Fibroblast of skin of scalp (primary cell): ENCODE data around the gene SUPT5H.
"Not testable (repeated sequence)": the region's sequence is repeated elsewhere in the genome, so short reads cannot be mapped to it uniquely, and the experiment has no call there.

ENCODE experiments used
- DNase-seq: peaks from one replicate; pipeline ENCODE4 v3.0.0-alpha.2; 2013

The SUPT5H gene

GRCh38 chr19:39469036-39469435, 23.7 kb downstream of the SUPT5H start:
- no peak for DNase-seq

- no peak for DNase-seq
These were observed 24.2 kb downstream of the SUPT5H start for GRCh38 chr19:39469567-39469966.

DNA sequence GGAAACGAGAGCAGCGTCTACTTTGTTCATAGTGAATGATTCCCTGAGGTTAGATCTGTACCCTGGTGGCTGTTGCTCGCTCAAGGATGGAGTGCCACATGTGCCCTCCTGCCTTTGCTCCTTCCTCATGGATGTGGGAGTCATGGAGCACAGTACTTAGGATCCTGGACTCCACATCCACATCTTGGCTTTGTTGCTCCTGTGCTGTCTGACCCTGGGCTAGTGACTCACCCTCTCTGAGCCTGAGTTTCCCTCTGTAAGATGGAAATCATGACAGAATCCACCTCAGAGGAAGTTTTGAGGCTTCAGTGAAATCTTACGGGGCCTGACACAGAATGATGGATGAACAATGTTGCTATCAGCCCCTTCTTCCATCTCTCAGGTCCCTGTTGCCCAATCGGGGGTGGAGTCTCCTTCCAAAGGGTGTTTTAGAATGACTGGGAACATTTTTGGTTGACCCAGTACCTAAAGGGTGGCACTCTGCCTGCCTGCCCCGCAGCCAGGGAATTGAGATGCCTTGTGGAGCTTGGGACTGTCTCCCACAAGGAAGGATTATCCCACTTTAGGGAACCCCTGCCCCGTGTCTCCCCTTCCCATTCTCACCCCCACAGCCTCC, 25.4 kb downstream of the SUPT5H start:
- no peak for DNase-seq

DNA sequence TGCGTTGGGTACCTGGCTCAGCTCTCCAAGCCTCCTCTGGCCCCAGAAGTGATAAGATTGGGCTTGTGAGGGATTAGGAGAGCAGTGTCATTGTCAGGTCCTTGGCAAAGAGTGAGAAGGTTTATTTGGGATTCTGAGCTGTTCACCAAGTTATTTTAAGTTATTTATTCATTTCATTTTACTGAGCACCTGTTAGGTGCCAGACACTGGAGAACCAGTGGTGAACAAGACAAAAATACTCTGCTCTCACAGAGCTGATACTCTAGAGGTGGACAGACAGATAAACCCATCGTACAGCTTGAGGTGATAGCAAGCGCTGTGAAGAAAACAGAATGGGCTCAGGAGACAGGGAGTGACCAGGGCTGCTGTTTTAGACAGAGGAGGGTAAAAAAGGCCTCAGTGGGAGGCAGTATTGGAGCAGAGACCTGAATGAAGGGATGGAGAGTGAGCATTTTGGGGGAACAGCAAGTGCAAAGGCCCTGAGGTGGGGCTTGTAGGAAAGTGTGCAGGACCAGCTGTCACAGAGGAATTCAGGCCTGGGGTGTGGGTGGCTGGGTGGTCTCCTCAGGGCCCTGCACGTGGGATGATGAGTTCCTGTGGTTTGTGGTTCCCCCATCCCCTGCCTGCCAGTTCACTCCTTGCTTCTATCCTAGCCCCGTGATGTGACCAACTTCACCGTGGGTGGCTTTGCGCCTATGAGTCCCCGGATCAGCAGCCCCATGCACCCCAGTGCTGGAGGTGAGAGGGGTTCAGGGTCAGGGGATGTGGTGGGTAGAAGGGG, 26.6 kb downstream of the SUPT5H start:
- no peak for DNase-seq

DNA sequence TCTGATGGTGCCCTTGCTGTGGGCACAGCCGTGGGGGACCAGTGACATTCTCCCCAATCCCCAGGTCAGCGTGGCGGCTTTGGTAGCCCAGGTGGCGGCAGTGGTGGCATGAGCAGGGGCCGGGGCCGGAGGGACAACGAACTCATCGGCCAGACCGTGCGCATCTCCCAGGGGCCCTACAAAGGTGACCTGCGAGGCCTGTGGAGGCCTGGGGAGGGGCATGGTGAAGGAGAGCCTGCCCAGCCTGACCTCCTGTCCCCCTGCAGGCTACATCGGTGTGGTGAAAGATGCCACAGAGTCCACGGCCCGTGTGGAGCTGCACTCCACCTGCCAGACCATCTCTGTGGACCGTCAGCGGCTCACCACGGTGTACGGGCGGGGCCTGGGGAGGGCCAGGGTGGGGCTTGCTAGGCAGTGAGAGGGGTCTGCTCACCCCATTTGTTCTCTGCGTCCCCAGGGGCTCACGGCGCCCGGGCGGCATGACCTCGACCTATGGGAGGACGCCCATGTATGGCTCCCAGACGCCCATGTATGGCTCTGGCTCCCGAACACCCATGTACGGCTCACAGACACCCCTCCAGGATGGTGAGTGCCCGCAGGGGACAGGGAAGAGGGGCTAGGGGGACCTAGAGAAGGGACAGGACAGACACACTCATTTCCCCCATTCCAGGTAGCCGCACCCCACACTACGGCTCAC, 27.5 kb downstream of the SUPT5H start:
- no peak for DNase-seq

- DNase-seq: no peak
These were observed 28.1 kb downstream of the SUPT5H start for GRCh38 chr19:39473443-39473960.

- peak; percentile 35 for DNase-seq
These were observed 28.8 kb downstream of the SUPT5H start for GRCh38 chr19:39474139-39474620.

GRCh38 chr19:39475748-39476147, 30.4 kb downstream of the SUPT5H start:
- no peak for DNase-seq

GRCh38 chr19:39479319-39479801, 34.0 kb downstream of the SUPT5H start:
- DNase-seq: not testable (repeated sequence)

- DNase-seq: no peak
These were observed 34.5 kb downstream of the SUPT5H start for GRCh38 chr19:39479916-39480315.

DNA sequence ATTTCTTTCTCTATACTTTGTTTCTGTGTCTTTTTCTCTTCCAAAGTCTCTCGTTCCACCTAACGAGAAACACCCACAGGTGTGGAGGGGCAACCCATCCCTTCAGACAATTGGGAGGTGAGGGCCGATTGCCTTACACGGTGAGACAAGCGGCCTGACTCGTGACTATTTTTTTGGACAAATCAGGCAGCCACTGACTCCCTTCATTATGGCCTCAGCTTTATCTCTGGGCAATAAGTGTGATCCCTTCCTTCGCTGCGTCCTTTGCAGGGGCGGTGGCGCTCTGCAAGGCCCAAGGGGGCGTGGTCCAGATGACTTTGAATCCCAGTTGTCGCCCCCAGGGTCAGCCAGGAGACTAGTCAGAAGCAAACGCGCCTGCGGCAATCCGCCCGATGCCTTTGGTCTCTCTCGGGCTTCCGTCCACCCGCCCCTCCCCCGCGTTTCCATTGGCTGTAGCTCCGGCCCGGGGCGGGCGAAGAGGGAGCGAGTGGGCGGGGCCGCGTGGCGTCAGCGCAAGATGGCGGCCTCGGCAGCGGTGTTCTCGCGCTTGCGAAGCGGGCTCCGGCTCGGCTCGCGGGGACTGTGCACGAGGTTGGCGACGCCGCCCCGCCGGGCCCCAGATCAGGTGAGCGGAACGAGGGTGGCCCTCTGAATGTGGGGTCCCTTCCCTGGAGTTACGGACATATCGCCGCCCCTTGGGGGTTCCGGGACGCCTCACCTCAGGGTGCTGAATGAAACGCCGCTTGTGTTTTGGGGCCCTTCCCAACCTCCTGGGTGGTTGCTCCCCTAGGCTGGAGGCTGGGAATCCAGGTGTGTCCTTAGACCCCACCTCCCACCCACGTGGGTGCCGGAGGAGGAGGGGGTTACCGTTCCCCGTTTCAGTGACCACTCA, 35.2 kb downstream of the SUPT5H start, which contains the start of gene TIMM50:
Gene TIMM50, plus strand, starts transcription at position 502 of the 892 bp plus-strand sequence. Its CDS starts 16 bp downstream, at position 518.
- peak; percentile 96 for DNase-seq

DNA sequence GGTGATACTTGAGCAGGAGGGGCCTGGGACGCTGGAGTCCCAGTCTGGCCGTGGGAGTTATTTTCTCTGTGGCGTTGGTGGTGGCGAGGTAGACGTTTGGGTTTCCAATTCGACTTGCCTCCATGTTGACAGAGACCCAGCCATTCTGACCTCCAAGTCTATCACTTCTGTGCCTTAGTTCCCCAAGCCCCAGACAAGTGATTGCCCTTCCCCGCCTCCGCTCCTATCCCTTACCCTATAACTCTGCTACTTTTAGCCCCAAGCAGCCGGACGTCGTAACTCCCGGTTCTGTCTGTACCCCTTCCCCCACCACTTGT, 35.8 kb downstream of the SUPT5H start:
- no peak for DNase-seq

DNA sequence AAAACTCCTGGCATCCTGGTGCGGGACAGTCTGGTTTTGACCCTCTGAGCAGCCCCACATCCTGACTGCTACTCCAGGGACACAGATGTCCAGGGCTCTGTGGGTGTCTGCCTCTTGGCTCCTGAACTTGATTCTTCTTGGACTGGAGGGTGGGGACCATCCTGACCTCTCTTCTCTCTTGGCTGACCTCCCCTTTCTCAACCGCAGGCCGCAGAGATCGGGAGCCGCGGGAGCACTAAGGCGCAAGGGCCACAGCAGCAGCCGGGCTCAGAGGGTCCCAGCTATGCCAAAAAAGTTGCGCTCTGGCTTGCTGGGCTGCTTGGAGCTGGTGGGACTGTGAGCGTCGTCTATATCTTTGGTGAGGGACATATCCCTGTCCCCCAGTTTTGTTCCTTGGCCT, 36.3 kb downstream of the SUPT5H start:
- DNase-seq: no peak

DNA sequence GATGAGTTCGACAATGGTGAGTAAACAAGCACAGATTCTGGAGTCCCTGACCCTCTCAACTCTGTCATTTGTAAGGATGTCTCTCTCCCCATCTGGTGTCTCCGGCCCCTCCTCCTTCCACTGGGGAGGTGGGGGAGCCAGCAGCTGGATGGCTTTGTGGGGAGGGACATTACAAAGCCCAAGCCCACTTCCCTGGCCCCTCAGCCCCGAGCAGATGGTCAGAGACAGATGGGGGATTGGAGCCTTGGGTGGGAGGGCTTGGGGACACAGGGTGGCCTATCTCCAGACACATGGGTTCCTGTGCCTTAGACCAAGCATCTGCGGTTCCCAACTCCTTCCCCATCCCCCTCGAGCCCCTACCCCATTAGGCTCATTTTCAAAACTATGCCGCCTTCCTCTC, 37.8 kb downstream of the SUPT5H start:
- DNase-seq: no peak

- DNase-seq: no peak
These were observed 44.4 kb downstream of the SUPT5H start for GRCh38 chr19:39489756-39490155.

DNA sequence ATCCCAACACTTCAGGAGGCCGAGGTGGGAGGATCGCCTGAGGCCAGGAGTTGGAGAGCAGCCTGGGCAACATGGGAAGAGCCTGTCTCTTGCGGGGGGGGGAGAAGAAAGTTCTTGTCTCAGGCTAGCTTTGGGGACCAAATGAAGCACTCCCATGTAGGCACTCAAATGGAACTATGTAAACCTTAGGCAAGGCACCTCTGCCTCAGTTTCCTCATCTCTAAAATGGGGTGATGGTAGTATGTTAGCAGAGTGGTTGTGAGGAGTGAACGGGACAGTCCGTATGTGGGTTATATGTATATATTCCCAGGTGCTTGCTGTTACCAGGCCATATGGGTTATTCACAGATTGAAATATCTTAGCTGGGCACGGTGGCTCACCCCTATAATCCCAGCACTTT, 46.8 kb downstream of the SUPT5H start:
- DNase-seq: no peak

- DNase-seq: no peak
These were observed 47.4 kb downstream of the SUPT5H start for GRCh38 chr19:39492788-39493187.

- no peak for DNase-seq
These were observed 49.3 kb downstream of the SUPT5H start for GRCh38 chr19:39494661-39495060.

DNA sequence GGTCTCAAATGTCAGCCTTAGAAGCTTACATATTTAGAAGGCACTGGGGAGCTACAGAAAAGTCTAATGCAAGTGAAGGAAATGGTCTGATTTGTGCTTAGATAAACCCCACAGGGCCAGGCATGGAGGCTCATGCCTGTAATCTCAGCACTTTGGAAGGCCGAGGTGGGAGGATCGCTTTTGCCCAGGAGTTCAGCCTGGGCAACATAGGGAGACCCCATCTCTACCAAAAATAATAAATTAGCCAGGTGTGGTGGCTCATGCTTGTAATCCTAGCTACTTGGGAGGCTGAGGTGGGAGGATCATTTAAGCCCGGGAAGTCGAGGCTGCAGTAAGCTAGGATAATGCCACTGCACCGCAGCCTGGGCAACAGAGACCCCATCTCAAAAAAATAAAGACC, 50.7 kb downstream of the SUPT5H start:
- no peak for DNase-seq

DNA sequence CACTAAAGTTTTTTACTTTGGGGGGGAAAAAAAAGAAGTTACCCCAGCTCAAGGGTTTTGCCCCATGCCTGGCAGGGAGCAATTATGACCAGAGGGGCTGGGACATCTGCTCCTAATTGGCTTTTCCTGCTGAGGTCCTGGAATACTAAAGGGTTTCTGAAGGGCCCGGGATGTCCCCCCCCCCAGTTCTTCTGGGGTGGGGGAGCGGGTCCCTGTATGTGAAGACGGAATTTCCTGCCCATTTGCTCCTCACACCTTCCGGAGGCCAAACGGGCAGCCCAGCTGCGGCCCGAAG, 52.3 kb downstream of the SUPT5H start:
- DNase-seq: no peak

DNA sequence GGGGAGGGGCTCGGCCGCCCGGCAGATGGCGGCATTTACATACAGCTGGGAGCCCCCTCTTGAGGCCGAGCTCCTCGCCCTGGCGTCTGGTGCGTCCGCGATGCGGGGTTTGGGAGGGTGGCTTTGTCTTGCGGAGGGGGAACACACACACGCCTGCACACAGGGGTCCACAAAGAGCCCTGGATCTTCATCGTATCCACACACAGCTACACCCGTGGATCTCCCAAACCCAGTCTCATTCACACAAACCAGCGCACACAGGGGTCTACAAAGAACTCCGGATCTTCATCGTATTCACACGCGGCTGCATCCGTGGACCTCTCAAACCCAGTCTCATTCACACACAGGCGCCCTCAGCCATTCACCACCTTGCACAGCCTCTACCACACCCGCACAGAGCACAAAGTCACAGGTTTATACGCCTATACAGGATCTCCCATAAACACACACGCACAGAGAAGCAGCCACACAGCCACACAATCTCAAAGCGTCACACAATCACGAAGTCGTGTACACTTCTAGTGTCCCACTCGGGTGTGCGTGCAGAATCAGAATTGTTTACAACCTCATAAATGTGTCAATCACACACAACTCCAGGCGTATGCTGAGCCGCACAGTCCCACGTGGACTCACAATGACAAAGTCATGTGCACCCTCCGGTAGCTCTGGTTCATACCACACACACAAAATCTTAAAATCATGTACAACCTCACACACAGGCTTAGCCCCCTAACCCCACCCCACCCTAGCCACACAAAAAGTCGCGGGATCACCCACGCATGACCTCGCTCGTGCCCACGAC, 52.8 kb downstream of the SUPT5H start:
- peak; percentile 32 for DNase-seq
